Subcutaneous adipose tissue (tissue), 4 donors: Measurements from ENCODE around the gene HSPA1B. TPM values are rescaled to one million over a fixed set of nuclear protein-coding genes. Genes with fewer than 3 reads are reported as not detected.

Experiments
- total RNA-seq, 4 donors: library from RNA; depleted of rRNA; stranded (reverse); fragments of >200 nt; gene quantifications; one replicate each; pipeline ENCODE4 v1.1.0, GENCODE V29; 2016
- TF ChIP-seq, protein P1 (sequence below): fragments of 450-650 bp; IDR thresholded peaks from one replicate; pipeline ENCODE4 v1.5.1; 2016; ENCODE audit warnings: low read depth, mild to moderate bottlenecking, control low read depth, antibody characterized with exemption, moderate library complexity

HSPA1B gene
- total RNA-seq, 4 donors from 2014 or later: 61.8 to 153 (median 91.6) TPM

DNA sequence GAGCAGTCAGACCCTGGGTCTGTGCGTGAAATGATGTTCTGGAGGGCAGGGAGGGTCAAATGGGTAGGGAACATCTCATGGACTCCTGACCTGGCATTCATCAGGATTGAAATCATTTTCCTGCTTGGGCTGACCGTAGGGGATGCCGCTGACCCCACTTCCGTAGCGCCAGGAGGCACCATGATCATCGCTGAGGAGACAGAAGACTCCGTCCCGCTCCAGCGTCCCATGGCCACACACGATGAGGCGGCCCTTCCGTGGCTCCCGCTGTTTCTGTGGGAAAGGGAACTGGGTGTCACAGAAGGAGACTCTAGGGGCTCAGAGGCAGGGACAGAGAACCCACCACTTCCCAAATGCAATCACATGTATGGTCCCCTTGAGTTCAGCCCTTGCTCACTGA is 32.8 kb downstream of the HSPA1B start:
- TF ChIP-seq, protein P1, sequence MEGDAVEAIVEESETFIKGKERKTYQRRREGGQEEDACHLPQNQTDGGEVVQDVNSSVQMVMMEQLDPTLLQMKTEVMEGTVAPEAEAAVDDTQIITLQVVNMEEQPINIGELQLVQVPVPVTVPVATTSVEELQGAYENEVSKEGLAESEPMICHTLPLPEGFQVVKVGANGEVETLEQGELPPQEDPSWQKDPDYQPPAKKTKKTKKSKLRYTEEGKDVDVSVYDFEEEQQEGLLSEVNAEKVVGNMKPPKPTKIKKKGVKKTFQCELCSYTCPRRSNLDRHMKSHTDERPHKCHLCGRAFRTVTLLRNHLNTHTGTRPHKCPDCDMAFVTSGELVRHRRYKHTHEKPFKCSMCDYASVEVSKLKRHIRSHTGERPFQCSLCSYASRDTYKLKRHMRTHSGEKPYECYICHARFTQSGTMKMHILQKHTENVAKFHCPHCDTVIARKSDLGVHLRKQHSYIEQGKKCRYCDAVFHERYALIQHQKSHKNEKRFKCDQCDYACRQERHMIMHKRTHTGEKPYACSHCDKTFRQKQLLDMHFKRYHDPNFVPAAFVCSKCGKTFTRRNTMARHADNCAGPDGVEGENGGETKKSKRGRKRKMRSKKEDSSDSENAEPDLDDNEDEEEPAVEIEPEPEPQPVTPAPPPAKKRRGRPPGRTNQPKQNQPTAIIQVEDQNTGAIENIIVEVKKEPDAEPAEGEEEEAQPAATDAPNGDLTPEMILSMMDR: no peak

DNA sequence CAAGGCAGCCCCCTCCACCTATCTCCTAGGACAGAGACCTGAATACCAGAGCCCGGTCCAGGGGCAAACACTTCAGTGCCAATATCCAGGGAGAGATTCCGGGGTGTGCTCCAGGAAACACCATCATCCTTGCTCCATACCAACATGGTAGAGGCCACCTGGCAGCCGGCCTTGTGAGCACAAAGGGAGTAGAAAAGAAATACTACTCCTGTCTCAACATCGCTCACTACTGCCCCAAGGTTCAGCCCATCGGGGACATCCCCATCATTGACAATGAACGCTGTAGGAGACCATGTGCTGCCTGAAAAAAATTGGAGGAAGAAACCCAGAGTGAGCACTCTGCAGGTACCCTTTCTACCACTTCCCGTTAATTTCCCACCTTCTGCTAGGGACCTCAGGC is 33.6 kb downstream of the HSPA1B start:
- TF ChIP-seq, protein P1: no peak

DNA sequence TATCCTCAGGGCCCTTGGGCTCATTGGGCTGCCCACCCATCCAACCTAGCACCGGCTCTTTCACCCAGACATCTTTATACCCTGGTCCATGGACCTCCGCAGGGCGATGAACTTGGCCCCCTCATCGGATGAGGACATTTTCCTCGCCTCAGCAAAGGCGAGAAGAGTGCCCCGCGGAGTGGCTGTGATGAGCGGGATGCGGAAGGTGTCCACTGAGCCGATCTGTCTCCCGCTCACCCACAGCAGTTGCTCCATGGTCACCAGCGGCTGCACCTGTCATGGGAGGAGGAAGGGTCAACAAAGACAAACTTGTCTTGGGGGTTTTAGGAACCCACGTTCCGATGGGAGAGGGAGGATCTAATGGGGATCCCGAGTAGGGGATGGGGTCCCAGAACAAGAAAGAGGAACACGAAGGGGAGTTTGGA is 34.4 kb downstream of the HSPA1B start:
- TF ChIP-seq, protein P1: no peak

DNA sequence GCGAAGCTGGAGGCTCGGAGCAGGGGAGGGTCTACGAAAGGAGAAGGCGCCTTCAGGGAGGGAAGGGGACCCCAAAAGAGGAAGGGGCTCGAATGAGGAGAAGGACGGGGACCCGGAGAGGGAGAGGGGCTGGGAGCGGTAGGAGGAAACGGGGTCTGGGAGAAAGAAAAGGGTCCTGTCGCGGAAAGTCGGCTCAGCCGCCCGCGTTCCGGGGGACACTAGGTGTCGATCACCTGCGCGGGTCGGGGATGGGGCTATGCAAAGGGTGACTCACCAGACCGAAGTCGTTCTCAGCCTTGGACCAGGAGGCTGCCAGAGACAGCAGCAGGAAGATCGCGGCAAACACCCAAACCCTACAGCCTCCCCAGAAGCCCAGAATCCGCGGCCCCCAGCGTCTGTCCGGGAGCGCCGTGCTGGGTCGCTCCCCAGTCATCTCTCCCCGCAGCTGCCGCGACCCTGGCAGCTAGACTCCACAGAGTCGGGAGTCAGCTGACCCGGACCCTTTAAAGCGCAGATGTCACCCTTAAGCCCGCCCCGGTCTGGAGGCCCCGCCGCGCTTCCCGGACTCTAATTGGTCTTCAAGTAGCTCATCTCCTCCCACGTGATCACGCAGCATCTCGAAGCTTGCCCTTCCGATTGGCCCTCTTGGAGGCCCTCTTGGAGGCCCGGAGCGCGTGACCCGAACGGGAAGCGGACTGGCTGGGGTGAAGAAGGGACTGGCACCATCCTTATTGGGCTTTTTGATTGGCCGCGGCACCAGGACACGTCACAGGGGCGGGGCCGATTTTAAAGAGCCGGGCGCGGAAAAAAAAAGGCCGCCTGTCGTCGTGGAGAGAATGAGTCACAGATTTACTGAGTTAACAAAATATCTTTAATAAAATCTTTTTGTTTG is 35.1 kb downstream of the HSPA1B start, which contains the start of gene NEU1:
Gene NEU1, minus strand, starts transcription at position 478 of the 892 bp plus-strand sequence. Its CDS starts 45 bp downstream, at position 433.
- TF ChIP-seq, protein P1: no peak

DNA sequence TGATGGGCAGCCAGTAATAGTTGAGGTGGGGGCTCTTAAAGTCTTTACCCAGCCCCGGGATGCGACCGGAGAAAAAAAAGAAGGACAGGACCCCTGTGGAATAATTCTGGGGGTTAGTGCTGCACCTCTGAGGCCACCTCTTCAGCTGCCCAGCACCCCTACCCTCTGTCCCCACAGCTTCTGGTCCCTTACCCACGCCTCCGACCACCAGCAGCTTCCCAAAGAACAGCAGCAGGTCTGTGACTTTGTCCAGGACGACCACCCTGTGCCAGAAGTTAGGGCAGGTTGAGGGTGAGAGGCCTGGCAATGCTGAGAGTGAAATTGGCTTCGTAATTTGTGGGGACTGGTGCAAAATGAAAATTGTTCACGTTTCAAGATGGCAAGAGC is 37.3 kb downstream of the HSPA1B start:
- TF ChIP-seq, protein P1: no peak

DNA sequence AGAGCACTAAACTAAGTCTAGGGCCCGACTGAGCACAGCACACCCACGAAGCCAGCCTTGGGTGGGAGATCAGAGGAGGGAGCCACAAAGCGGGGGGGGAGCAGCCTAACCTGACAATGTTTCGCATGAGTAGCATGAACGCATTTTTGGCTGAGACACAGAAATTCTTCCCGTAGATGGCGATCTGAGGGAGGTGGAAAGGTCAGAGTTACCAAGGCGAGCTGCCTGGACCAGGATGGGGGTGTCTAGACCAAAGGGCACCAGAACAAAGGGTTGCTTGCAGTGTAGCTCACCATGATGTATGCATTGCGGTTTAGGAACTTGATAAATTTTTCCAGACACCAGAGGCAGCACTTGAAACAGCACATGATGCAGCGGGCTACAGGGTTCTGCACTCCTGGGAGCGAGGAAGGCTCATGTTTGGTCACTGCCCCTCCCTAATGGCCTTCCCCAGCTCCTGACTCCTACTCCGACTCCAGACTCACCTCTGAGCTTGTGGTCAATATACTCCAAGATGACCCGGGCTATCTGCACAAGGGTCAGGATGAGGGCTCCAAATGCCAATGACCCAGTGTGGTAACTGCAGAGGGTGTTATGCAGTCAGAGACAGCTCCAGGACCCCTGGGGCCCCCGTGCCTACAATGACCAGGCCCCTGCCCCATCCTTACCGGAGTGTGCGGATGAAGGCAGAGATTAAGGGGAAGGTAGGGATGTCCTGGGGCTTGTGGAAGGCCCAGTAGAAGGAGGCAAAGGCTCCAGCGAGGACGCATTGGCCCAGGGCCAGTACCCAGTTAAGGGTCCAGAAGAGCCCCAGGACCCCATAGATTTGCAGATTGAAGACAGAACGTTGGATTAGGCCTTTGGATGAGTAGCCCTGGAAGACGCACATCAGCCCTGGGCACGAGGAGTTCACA is 37.9 kb downstream of the HSPA1B start:
- TF ChIP-seq, protein P1: no peak

DNA sequence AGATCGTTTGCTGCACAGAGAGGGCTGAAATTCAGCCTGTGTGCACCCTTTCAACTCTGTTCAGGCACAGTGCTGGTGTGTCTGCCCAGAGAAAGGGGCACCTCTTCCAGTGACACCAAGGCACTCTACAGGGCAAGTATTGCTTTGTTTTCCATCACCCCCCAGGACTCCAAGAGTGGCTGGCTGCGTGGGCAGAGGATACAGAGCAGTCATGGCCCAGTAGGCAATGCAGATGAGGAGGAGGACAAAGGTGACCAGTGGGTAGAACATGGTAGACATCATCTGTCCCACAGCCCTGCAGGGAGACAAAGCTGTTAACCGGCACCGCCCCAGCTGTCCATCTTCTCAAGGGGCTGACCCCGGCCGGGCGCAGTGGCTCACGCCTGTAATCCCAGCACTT is 41.8 kb downstream of the HSPA1B start:
- TF ChIP-seq, protein P1: no peak
